ENCODE measurements around the gene ST7L. TPM values are rescaled to one million over a fixed set of nuclear protein-coding genes. Genes with fewer than 3 reads are reported as not detected.
A peak's percentile ranks its signal among the peaks of the same experiment; 100 is the strongest.
"Not testable (repeated sequence)": the region's sequence is repeated elsewhere in the genome, so short reads cannot be mapped to it uniquely, and the experiment has no call there.

The ST7L gene
- total RNA-seq, result 10 to 100 TPM; 11.2 to 15.4 TPM

GRCh38 chr1:112618721-112619517 lies at the start of gene ST7L:
TSS of gene ST7L (minus strand) at chr1:112619141. CDS start at chr1:112619113, 28 bp downstream.
- DNase-seq, result peak; percentile 68
- Mint-ChIP-seq H3K27me3 (no peaks in the 10 kb centered on the region), H3K9me3 (no peaks in the 10 kb centered on the region), H3K4me1 (ENCODE audit: low read depth) (peaks cover 24% of the 10 kb centered on the region), H3K36me3 (peaks cover 22% of the 10 kb centered on the region), H3K27ac (peak within 1 kb of the TSS; percentile 100), H3K4me3 (peak within 1 kb of the TSS; percentile 96)
- intact Hi-C loops (cut with micrococcal nuclease), result loop anchor here (1.0 to 2.0 kb wide), 6 partner anchors 13 to 338 kb away; partner anchors contain the start of gene CTTNBP2NL
- CTCF ChIA-PET, result interaction anchor here (0.6 to 3.1 kb wide), 8 partner anchors 18 to 153 kb away, joined by 3 to 12 read pairs (median 6); partner anchors contain the start of genes MOV10 and PPM1J
- POLR2A ChIA-PET, result interaction anchor here (0.7 to 3.4 kb wide), 10 partner anchors 42 to 337 kb away, joined by 3 to 24 read pairs (median 6); partner anchors contain the start of genes MOV10, PPM1J and SLC16A1

- intact Hi-C loops (cut with micrococcal nuclease), result loop anchor here (2.0 kb wide), 1 partner anchor 38 kb away; no protein-coding TSS in a partner anchor
- no peak overlapping the region for H3K4me3 Mint-ChIP-seq
- H3K27ac Mint-ChIP-seq, result peak overlapping the region; percentile 76
- ChIA-PET POLR2A (no interaction called here), CTCF (no interaction called here)
- H3K36me3 Mint-ChIP-seq, result peaks cover 77% of the 10 kb centered on the region
- no peaks in the 10 kb centered on the region for H3K9me3 Mint-ChIP-seq
- H3K27me3 Mint-ChIP-seq, result no peaks in the 10 kb centered on the region
- H3K4me1 Mint-ChIP-seq (ENCODE audit: low read depth), result peaks cover 37% of the 10 kb centered on the region
- DNase-seq, result no peak
Measured at GRCh38 chr1:112666946-112667345, 48.0 kb upstream of the ST7L start.

GRCh38 chr1:112665857-112666256 lies 46.9 kb upstream of the ST7L start:
- Mint-ChIP-seq H3K9me3 (no peaks in the 10 kb centered on the region), H3K4me1 (ENCODE audit: low read depth) (peaks cover 37% of the 10 kb centered on the region), H3K36me3 (peaks cover 77% of the 10 kb centered on the region), H3K27ac (no peak overlapping the region), H3K27me3 (no peaks in the 10 kb centered on the region), H3K4me3 (no peak overlapping the region)
- CTCF ChIA-PET, result interaction anchor here (1.0 kb wide), 1 partner anchor 407 kb away, joined by 3 read pairs; no protein-coding TSS in a partner anchor
- DNase-seq, result no peak
- POLR2A ChIA-PET, result no interaction called here
- intact Hi-C loops (cut with micrococcal nuclease), result loop anchor here (2.0 kb wide), 1 partner anchor 39 kb away; no protein-coding TSS in a partner anchor

- no peak for DNase-seq
- Mint-ChIP-seq H3K36me3 (peaks cover 45% of the 10 kb centered on the region), H3K4me3 (no peak overlapping the region), H3K27me3 (no peaks in the 10 kb centered on the region), H3K9me3 (no peaks in the 10 kb centered on the region), H3K27ac (peak overlapping the region; percentile 56), H3K4me1 (ENCODE audit: low read depth) (peaks cover 25% of the 10 kb centered on the region)
- CTCF ChIA-PET, result interaction anchor here (1.0 kb wide), 2 partner anchors 15 to 18 kb away, joined by 3 read pairs; no protein-coding TSS in a partner anchor
- POLR2A ChIA-PET, result no interaction called here
- intact Hi-C loops (cut with micrococcal nuclease), result no loop called here
Measured at GRCh38 chr1:112651205-112651604, 32.3 kb upstream of the ST7L start.

- no peak overlapping the region for H3K4me3 Mint-ChIP-seq
- H3K9me3 Mint-ChIP-seq, result no peaks in the 10 kb centered on the region
- H3K36me3 Mint-ChIP-seq, result peaks cover 47% of the 10 kb centered on the region
- H3K27ac Mint-ChIP-seq, result no peak overlapping the region
- ChIA-PET CTCF (interaction anchor here (1.7 kb wide), 1 partner anchor 10 kb away, joined by 5 read pairs; no protein-coding TSS in a partner anchor), POLR2A (no interaction called here)
- H3K27me3 Mint-ChIP-seq, result no peaks in the 10 kb centered on the region
- DNase-seq, result no peak
- intact Hi-C loops (cut with micrococcal nuclease), result no loop called here
- peaks cover 46% of the 10 kb centered on the region for H3K4me1 Mint-ChIP-seq (ENCODE audit: low read depth)
Measured at GRCh38 chr1:112646225-112646624, 27.3 kb upstream of the ST7L start.

- intact Hi-C loops (cut with micrococcal nuclease), result no loop called here
- POLR2A ChIA-PET, result interaction anchor here (0.6 kb wide), 1 partner anchor 10 kb away, joined by 4 read pairs; no protein-coding TSS in a partner anchor
- H3K27me3 Mint-ChIP-seq, result no peaks in the 10 kb centered on the region
- DNase-seq, result no peak
- no peaks in the 10 kb centered on the region for H3K9me3 Mint-ChIP-seq
- H3K36me3 Mint-ChIP-seq, result peaks cover 22% of the 10 kb centered on the region
- H3K27ac Mint-ChIP-seq, result no peak overlapping the region
- H3K4me1 Mint-ChIP-seq (ENCODE audit: low read depth), result peaks cover 46% of the 10 kb centered on the region
- CTCF ChIA-PET, result interaction anchor here (1.7 kb wide), 1 partner anchor 31 kb away, joined by 4 read pairs; no protein-coding TSS in a partner anchor
- H3K4me3 Mint-ChIP-seq, result no peak overlapping the region
Measured at GRCh38 chr1:112643080-112643479, 24.1 kb upstream of the ST7L start.

- POLR2A ChIA-PET; CTCF ChIA-PET; intact Hi-C loops (cut with micrococcal nuclease); H3K4me3 Mint-ChIP-seq; H3K9me3 Mint-ChIP-seq; DNase-seq; H3K36me3 Mint-ChIP-seq; H3K27ac Mint-ChIP-seq; H3K27me3 Mint-ChIP-seq: not testable (repeated sequence)
- H3K4me1 Mint-ChIP-seq (ENCODE audit: low read depth), result peaks cover 53% of the 10 kb centered on the region
Measured at GRCh38 chr1:112640437-112640836, 21.5 kb upstream of the ST7L start.

GRCh38 chr1:112638110-112638428 lies 19.1 kb upstream of the ST7L start:
- H3K4me3 Mint-ChIP-seq, result no peak overlapping the region
- ChIA-PET POLR2A (no interaction called here), CTCF (interaction anchor here (1.1 to 1.3 kb wide), 2 partner anchors 24 to 36 kb away, joined by 3 to 4 read pairs; partner anchors contain the start of gene MOV10)
- no peak overlapping the region for H3K27ac Mint-ChIP-seq
- intact Hi-C loops (cut with micrococcal nuclease), result no loop called here
- H3K4me1 Mint-ChIP-seq (ENCODE audit: low read depth), result peaks cover 61% of the 10 kb centered on the region
- peaks cover 8% of the 10 kb centered on the region for H3K36me3 Mint-ChIP-seq
- no peak for DNase-seq
- H3K9me3 Mint-ChIP-seq, result no peaks in the 10 kb centered on the region
- no peaks in the 10 kb centered on the region for H3K27me3 Mint-ChIP-seq

GRCh38 chr1:112637254-112638109 lies 18.5 kb upstream of the ST7L start:
- Mint-ChIP-seq H3K27me3 (no peaks in the 10 kb centered on the region), H3K9me3 (no peaks in the 10 kb centered on the region), H3K4me1 (ENCODE audit: low read depth) (peaks cover 59% of the 10 kb centered on the region), H3K4me3 (no peak overlapping the region), H3K36me3 (peaks cover 10% of the 10 kb centered on the region), H3K27ac (no peak overlapping the region)
- POLR2A ChIA-PET, result interaction anchor here (1.1 kb wide), 1 partner anchor 15 kb away, joined by 4 read pairs; no protein-coding TSS in a partner anchor
- CTCF ChIA-PET, result interaction anchor here (1.0 to 2.0 kb wide), 7 partner anchors 13 to 435 kb away, joined by 3 to 5 read pairs (median 3); partner anchors contain the start of genes LRIG2, MOV10 and PPM1J
- intact Hi-C loops (cut with micrococcal nuclease), result loop anchor here (2.0 kb wide), 1 partner anchor 19 kb away; the partner anchor contains the start of genes CAPZA1 and ST7L
- no peak for DNase-seq

- peaks cover 8% of the 10 kb centered on the region for H3K36me3 Mint-ChIP-seq
- H3K4me3 Mint-ChIP-seq, result no peak overlapping the region
- no peaks in the 10 kb centered on the region for H3K27me3 Mint-ChIP-seq
- POLR2A ChIA-PET, result interaction anchor here (1.1 kb wide), 1 partner anchor 14 kb away, joined by 4 read pairs; no protein-coding TSS in a partner anchor
- CTCF ChIA-PET, result interaction anchor here (0.7 to 2.0 kb wide), 10 partner anchors 10 to 436 kb away, joined by 3 to 5 read pairs (median 4); partner anchors contain the start of genes LRIG2, MOV10, PPM1J and ST7L
- peaks cover 62% of the 10 kb centered on the region for H3K4me1 Mint-ChIP-seq (ENCODE audit: low read depth)
- intact Hi-C loops (cut with micrococcal nuclease), result loop anchor here (2.0 kb wide), 1 partner anchor 18 kb away; the partner anchor contains the start of genes CAPZA1 and ST7L
- H3K9me3 Mint-ChIP-seq, result no peaks in the 10 kb centered on the region
- peak overlapping the region; percentile 5 for H3K27ac Mint-ChIP-seq
- no peak for DNase-seq
Measured at GRCh38 chr1:112636597-112637253, 17.8 kb upstream of the ST7L start.

GRCh38 chr1:112636056-112636455 lies 17.1 kb upstream of the ST7L start:
- H3K27ac Mint-ChIP-seq, result peak overlapping the region; percentile 23
- H3K4me1 Mint-ChIP-seq (ENCODE audit: low read depth), result peaks cover 68% of the 10 kb centered on the region
- no peaks in the 10 kb centered on the region for H3K9me3 Mint-ChIP-seq
- no peak overlapping the region for H3K4me3 Mint-ChIP-seq
- intact Hi-C loops (cut with micrococcal nuclease), result loop anchor here (2.0 kb wide), 1 partner anchor 17 kb away; the partner anchor contains the start of genes CAPZA1 and ST7L
- H3K27me3 Mint-ChIP-seq, result no peaks in the 10 kb centered on the region
- DNase-seq, result no peak
- POLR2A ChIA-PET, result interaction anchor here (1.4 kb wide), 1 partner anchor 10 kb away, joined by 3 read pairs; no protein-coding TSS in a partner anchor
- CTCF ChIA-PET, result interaction anchor here (1.0 to 2.0 kb wide), 7 partner anchors 11 to 437 kb away, joined by 3 to 5 read pairs (median 4); partner anchors contain the start of gene LRIG2
- H3K36me3 Mint-ChIP-seq, result peaks cover 14% of the 10 kb centered on the region

All from activated CD4-positive, alpha-beta memory T cell treated with anti-CD3 and anti-CD28 coated beads for 36 hours (primary cell).